HG02884 (cell line): ENCODE data around the gene DEPDC5.
"Not testable (repeated sequence)": the region's sequence is repeated elsewhere in the genome, so short reads cannot be mapped to it uniquely, and the experiment has no call there.

Experiments
- ATAC-seq: cut with Tn5 transposase; IDR thresholded peaks from one replicate; pipeline ENCODE4 v1.9.1; 2021; ENCODE audit warnings: mild to moderate bottlenecking, moderate library complexity; ENCODE audit not compliant: unreplicated experiment

The DEPDC5 gene

DNA sequence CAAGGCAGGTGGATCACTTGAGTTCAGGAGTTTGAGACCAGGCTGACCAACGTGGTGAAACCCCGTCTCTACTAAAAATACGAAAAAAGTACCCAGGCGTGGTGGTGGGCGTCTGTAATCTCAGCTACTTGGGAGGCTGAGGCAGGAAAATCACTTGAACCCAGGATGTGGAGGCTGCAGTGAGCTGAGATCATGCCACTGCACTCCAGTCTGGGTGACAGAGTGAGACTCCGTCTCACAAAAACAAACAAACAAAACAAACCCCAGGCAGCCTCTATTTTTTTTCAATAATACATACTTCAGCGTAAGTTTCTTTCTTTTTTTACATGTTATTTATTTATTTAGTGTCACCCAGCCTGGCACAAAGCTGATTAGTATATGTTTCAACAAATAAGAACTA, 60.1 kb downstream of the DEPDC5 start:
- ATAC-seq: not testable (repeated sequence)

GRCh38 chr22:31814942-31815341, 61.1 kb downstream of the DEPDC5 start:
- no peak for ATAC-seq

DNA sequence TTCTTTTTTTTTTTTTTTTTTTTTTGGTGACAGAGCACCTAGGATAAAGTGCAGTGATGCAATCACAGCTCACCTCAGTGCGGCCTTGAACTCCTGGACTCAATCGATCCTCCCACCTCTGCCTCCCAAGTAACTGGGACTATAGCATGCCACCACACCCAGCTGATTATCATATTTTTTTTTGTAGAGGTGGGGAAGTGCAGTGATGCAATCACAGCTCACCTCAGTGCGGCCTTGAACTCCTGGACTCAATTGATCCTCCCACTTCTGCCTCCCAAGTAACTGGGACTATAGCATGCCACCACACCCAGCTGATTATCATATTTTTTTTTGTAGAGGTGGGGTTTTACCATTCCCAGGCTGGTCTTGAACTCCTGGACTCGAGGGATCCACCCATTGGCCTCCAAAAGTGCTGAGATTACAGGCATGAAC, 61.6 kb downstream of the DEPDC5 start:
- not testable (repeated sequence) for ATAC-seq

DNA sequence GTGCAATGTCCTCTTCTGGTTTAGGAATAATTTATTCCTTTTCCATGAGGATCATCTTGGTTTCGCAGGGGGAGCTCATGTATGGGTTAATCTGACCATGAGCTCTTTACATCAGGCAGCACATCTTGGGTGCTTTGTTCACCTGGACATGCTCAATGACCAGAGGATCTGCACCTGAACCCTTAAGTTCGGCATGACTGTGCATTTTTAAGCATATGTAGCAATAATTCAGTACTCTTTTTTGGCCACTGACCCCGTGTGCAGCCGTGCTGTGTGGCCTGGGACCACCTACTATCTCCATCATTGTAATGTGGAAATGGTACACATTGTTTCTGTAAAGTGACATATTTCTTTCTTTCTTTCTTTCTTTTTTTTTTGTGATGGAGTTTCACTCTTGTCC, 62.9 kb downstream of the DEPDC5 start:
- no peak for ATAC-seq

- no peak for ATAC-seq
These were observed 64.9 kb downstream of the DEPDC5 start for GRCh38 chr22:31818481-31819392.

- ATAC-seq: no peak
These were observed 66.8 kb downstream of the DEPDC5 start for GRCh38 chr22:31820655-31821054.

GRCh38 chr22:31821572-31821971, 67.8 kb downstream of the DEPDC5 start:
- ATAC-seq: no peak

DNA sequence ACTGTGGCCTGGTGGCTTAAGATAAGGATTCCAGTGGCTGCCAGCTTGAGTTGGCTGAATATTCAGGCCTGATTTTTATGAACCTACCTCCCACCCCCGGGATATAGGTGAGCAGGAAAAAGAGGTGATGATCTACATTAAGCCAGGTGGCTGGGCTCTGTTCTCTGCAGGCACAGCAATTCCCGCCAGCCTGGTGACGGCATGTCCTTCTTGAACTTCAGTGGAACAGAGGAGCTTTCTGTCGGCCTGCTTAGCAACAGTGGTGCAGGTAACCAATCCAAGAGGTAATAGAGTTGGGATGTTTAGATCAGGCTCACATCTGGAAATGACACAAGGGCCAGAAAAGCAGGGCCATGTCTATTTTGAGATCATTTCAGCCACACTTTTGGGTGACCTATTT, 68.7 kb downstream of the DEPDC5 start:
- no peak for ATAC-seq

DNA sequence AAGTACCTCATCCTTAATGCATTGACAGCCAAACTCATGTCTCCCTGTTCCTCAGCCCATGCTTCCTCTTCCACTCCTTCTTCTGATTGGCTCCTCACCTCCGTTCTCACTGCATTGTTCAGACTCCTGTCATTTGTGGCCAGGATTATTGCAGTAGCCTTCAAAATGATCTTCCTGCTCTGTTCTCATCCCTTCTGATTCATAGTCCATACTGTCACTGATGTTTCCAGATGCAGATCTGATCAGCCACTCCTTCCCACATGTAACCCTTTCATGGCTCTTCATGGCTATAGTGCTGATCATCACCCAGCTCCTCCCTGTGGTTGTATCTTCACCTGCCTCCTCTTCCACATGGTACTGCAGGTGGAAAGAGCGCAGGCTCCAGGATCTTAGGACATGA, 71.7 kb downstream of the DEPDC5 start:
- no peak for ATAC-seq

GRCh38 chr22:31826443-31826842, 72.6 kb downstream of the DEPDC5 start:
- ATAC-seq: no peak

- no peak for ATAC-seq
These were observed 74.9 kb downstream of the DEPDC5 start for GRCh38 chr22:31828739-31829138.

DNA sequence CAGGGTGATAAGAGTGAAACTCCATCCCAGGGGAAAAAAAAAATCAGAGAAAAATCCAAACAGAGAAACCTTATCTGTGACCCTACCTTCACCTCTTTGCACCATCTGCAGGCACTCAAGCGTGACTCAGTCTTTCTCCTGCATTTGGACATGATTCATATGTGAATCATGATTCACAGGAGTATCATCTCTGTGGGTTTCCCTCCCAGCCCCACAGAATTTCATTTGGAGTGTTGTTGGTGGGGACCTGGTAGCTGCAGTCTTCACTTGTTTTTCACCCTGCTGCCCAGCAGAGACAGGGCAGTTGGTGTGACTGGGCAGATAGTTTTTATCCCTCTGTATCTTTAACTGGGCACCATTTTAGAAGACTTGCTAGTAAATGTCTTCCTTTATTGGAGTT, 75.7 kb downstream of the DEPDC5 start:
- no peak for ATAC-seq

- ATAC-seq: no peak
These were observed 76.9 kb downstream of the DEPDC5 start for GRCh38 chr22:31830721-31831070.

- ATAC-seq: no peak
These were observed 80.1 kb downstream of the DEPDC5 start for GRCh38 chr22:31833930-31834329.

DNA sequence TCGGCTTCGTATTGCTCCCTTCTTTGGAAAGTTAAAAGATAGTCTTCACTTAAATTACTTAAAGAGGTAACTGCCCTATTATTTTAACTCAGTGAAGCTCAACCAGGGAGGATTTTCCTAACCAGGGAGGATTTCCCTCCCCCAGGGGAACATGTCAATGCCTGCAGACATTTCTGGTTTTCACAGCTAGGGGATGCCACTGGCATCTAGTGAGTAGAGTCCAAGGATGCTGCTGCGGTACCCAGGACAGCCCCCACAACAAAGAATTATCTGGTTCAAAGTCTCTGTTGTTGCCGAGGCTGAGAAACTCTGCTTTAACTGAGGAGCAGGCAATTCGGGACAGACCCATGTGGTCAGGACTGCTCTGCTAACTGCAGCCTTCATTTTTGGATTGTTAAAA, 82.2 kb downstream of the DEPDC5 start:
- no peak for ATAC-seq

- no peak for ATAC-seq
These were observed 85.1 kb downstream of the DEPDC5 start for GRCh38 chr22:31838917-31839316.

GRCh38 chr22:31839986-31840385, 86.2 kb downstream of the DEPDC5 start:
- ATAC-seq: no peak

DNA sequence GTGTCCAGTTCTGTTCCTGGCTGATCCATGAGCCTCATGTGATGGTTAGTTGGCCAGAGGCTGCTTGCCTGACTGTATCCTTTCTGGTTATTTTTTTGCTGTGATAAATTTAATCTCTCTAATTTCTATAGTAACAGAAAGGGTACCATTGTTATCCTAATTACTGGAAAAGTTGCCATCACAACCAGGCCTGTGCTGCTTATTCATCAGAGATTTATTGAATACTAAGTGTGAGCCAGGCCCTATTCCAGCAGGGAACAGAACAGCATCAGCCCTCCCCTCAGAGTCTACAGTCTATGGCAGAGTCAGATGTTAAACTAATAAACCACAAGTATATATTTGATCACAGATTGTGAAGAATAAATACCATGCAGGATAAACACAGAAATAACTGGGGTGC, 86.8 kb downstream of the DEPDC5 start:
- no peak for ATAC-seq

DNA sequence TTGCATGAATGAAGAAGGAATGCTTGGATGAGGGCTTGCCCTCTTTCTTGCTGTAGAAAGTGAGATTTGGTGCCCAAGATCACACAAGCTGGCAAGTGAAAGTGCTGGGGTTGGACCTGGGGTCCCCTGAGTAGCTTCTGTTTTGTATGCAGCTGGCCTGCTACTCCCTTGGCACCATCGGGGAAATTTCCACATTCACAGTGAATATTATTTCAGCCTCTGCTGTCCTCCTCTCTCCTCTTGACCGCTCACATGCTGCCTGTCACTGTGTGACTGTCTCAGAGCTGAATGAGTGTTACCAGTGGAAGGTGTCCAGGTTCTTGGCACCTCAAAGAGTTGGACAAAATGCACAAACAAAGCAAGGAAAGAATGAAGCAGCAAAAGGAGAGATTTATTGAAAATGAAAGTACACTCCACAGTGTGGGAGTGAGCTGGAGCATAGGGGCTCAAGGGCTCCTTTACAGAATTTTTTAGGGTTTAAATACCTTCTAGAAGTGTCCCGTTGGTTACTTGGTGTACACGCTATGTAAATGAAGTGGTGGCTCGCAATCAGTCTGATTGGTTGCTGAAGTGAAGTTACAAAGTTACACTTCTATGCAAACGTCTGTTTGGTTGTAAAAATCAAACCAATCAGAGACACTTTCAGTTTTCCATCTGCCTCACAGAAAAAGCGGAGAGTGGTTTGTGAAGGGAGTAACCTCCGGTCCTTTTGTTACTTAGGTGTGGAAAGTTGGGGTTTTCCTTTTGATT, 87.4 kb downstream of the DEPDC5 start:
- ATAC-seq: no peak

GRCh38 chr22:31843526-31843925, 89.7 kb downstream of the DEPDC5 start:
- ATAC-seq: no peak

DNA sequence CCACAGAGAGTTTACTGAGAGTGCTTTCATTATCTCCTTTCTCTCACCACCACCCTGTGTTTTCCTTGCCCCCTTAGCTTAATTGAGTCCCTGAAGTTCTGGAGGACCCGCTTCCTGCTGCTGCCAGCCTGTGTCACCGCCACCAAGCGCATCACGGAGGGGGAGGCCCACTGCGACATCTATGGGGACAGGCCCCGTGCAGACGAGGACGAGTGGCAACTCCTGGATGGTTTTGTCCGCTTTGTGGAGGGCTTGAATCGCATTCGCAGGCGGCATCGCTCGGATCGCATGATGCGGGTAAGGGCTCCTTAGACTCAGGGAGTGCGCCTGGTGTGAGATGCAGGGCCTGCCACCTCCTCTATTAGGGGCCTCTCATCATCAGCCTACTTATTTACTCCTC, 91.1 kb downstream of the DEPDC5 start:
- no peak for ATAC-seq
